HG03439 (cell line): ENCODE measurements around the gene AP5Z1.
"Not testable (repeated sequence)": the region's sequence is repeated elsewhere in the genome, so short reads cannot be mapped to it uniquely, and the experiment has no call there.

Experiments
- ATAC-seq: cut with Tn5 transposase; IDR thresholded peaks from one replicate; pipeline ENCODE4 v1.9.1; 2021; ENCODE audit warnings: mild to moderate bottlenecking, moderate library complexity; ENCODE audit not compliant: unreplicated experiment

AP5Z1 gene

DNA sequence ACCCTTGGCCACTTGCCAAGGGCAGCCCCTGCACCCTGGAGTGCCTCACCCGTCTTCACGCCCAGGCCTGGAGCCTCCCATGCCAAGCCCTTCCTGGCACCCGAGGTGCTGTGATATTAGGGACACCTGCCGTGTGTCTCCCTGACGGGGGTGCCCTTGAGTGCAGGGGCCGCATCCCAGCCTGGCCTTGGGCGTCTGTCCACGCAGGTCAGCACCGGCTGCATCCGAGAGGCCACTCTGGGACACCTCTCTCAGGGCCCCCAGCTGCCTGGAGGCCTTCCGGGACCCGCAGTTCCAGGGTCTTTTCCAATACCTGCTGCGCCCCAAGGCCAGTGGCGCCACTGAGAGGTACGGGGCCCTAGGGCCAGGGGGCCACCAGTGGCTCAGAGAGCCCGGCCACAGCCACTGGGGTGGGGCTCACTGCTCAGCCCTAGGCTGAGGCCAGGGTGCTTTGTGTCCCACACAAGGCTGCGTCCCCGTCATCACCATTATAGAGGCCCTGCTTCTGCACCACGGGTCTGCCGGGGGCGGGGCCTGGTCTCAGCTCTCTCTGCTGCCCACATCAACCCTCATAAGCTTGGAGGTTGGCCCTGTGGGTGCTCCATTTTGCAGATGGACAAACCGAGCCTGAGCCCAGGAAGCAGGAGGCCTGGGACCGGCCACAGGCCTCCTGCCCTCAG, 12.7 kb downstream of the AP5Z1 start:
- no peak for ATAC-seq

DNA sequence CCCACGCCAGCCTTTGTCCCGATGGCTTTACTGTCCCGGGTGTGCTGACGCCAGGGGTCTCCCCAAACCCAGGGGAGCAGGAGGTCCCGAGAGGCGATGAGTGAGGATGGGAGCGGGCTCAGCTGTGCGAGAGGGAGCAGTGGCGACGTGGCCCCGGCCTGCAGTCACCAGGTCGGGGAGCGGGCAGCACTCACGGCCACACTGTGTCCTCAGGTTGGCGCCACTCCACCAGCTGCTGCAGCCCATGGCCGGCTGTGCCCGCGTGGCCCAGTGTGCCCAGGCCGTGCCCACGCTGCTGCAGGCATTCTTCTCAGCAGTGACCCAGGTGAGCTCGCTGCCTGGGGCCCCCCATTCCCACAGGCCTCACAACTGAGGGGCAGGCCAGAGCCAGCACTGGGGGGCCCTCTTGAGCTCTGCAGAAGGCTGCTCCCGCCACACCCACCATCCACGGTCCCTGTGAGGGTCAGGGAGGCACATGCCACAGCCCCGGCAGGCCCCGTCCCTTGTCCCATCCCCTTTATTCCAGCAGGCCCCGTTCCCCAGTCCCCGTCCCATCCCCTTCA, 13.3 kb downstream of the AP5Z1 start:
- ATAC-seq = no peak

DNA sequence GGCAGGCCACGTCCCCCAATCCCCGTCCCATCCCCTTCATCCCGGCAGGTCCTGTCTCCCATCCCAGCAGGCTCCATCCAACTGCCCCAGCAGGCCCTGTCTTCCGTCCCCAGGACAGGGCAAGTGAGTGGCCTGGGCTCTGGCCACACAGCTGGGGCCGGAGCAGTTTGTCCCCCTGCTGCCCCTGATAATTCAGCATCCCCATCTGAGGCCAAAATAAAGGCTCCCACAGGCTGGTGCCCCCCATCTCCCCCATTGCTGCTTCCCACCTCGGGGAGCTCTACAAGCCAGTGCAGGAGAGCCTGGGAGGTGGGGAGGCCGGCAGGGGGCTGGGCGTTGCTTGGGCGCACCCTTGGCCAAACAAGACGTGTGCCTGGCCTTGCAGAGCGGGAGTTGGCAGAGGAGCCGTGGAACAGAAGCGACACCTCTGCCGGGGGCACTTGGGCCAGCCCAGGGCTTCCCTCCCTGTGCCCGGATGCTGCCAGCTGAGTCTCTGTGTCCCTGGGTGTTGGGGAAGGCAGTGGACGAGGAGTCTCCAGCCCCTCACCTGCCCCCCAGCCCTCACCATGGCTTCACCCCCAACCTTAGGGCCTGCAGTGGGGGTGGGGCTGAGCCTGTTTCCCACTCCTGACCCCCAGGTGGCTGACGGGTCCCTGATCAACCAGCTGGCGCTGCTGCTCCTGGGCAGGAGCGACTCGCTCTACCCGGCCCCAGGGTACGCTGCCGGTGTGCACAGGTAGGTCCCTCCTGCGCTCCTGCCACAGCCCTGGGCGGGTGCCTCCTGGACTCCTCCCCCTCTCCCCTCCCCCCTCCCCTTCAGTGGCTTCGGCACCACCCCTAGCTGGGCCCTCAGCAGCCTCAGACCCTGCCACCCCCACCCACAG, 14.0 kb downstream of the AP5Z1 start:
- ATAC-seq = no peak

DNA sequence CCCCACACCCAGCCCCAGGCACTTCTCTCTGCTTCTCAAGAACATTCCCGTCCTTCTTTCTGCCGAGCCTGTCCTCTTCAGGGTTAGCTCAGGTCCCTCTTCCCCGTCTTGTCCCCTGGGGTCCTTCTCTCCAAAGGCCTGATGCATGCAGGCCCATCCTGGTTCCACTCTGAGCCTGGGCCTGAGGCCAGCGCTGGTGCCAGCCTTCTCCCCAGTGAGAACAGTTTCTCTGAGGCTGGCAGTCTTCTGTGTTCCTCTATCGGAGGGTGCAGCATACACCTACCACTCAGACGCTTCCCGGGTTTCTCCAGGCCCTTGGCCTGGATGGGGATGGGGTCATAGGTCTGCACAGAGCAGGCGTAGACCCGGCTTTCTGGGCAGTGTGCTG, 14.6 kb downstream of the AP5Z1 start:
- ATAC-seq = no peak

DNA sequence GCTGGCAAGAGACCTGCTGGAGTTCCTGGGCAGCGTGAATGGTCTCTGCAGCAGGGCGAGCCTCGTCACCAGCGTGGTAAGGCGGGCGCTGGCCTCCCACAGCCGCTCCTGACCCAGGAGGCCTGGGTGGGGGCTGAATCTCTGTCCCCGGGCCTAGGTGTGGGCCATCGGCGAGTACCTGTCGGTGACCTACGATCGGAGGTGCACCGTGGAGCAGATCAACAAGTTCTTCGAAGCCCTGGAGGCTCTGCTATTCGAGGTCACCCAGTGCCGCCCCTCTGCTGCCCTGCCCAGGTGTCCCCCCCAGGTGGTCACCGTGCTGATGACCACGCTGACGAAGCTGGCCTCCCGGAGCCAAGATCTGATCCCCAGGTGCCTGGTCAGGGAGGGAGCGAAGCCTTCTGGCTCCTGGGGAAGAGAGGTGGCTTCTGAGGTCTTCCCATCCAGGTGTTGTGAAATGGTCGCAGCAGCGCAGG, 15.1 kb downstream of the AP5Z1 start:
- no peak for ATAC-seq

DNA sequence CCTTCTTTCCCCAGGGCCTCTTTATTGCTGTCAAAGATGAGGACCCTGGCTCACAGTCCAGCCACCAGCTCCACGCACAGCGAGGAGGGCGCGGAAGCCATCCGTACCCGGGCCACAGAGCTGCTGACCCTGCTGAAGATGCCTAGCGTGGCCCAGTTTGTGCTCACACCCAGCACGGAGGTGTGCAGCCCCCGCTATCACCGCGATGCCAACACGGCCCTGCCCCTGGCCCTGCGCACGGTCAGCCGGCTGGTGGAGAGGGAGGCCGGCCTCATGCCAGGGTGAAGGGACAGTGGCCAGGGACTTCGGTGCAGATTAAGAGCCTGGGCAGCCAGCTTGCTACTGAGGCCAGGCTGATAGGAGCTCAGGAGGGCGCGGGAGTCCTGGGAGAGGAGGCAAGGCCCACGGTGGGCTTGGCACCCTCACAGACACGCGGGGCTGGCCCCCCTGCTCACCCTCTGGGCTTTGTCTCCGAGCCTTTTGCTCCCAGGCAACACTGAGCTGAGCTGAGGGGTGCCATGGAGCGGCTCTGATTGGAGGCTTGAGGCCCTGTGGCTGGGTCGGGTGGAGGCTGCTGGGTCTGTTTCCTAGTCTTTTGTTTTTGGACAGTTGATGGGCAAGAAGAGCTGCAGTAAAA, 15.8 kb downstream of the AP5Z1 start:
- ATAC-seq = no peak

DNA sequence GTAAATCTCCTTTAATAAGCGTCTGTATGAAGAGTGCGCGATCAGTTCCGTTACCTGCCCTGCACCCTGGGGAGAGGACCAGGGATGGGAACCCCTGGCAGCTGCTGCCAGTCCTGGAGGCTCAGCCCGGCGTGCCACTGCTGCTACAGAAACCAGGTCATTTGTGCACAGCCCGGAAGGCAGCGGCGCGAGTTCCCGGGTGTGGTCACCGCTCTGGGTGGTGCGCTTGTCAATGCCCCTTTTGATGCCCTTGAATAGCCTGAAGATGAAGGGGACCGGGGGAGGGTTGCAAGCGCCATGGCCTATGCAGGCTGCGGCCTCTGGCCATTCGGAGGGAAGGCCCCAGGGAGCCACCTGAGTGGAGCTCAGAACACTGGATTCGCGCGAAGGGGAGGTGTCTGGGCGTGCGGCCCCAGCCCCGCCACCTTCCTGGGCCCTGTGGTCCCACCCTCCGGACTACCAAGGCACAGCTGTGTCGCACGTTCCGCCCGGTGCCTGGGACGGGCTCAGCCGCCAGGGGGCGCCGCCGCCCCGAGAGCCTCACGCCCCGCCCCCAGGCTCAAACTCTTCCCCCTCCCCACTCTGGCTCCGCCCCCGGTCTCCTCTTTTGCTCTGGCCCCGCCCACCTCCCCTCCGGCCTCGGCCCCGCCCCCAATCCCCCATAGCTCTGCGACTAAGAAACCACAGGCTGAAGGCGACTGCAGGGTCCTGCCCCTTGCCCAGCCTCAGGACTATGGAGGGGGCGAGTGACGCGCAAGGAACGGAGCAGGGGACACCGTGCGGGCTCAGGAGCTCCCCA, 16.5 kb downstream of the AP5Z1 start:
- no peak for ATAC-seq

DNA sequence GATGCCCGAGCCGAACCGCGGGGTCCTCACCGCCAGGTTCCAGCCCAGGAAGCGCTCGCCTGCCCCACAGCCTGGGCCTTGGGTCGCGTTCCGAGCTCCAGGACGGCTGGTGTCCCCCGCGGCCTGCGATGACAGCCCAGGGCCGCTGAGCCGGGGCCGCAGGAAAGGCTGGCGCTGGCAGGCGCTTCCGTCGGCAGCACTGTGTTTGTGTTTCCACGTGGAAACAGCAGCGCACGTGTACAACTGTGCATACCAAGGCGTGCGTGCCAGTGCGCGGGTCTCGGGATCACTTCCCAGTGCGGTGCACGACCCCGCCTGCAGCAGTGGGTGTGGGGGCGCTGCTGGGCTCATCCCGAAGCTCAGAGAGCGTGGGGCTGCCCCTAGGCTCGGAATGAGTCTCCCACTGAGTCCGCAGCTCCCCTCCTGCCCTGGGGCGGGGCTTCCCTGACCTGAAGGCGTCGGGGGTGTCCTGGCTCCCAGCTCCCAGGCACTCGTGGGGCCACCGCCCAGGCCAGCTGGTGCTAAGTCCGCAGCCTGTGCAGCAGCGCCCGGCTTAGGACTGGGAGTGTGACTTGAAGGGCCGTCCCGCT, 17.2 kb downstream of the AP5Z1 start:
- ATAC-seq = no peak

DNA sequence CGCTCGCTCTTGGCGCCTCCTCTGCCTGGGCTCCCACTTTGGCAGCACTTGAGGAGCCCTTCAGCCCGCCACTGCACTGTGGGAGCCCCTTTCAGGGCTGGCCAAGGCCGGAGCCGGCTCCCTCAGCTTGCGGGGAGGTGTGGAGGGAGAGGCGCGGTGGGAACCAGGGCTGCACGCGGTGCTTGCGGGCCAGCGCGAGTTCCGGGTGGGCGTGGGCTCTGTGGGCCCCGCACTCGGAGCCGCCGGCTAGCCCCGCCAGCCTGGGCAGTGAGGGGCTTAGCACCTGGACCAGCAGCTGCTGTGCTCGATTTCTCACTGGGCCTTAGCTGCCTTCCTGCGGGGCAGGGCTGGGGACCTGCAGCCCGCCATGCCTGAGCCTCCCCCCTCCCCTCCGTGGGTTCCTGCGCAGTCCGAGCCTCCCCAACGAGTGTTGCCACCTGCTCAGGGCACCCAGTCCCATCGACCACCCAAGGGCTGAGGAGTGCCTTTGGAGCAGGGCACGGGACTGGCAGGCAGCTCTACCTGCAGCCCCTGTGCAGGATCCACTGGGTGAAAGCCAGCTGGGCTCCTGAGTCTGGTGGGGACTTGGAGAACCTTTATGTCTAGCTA, 18.1 kb downstream of the AP5Z1 start:
- ATAC-seq = not testable (repeated sequence)

DNA sequence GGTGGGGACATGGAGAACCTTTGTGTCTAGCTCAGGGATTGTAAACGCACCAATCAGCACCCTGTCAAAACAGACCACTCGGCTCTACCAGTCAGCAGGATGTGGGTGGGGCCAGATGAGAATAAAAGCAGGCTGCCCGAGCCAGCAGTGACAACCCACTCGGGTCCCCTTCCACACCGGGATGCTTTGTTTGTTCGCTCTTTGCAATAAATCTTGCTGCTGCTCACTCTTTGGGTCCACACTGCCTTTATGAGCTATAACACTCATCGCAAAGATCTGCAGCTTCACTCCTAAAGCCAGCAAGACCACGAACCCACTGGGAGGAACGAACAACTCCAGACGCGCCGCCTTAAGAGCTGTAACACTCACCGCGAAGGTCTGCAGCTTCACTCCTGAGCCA, 18.7 kb downstream of the AP5Z1 start:
- not testable (repeated sequence) for ATAC-seq

DNA sequence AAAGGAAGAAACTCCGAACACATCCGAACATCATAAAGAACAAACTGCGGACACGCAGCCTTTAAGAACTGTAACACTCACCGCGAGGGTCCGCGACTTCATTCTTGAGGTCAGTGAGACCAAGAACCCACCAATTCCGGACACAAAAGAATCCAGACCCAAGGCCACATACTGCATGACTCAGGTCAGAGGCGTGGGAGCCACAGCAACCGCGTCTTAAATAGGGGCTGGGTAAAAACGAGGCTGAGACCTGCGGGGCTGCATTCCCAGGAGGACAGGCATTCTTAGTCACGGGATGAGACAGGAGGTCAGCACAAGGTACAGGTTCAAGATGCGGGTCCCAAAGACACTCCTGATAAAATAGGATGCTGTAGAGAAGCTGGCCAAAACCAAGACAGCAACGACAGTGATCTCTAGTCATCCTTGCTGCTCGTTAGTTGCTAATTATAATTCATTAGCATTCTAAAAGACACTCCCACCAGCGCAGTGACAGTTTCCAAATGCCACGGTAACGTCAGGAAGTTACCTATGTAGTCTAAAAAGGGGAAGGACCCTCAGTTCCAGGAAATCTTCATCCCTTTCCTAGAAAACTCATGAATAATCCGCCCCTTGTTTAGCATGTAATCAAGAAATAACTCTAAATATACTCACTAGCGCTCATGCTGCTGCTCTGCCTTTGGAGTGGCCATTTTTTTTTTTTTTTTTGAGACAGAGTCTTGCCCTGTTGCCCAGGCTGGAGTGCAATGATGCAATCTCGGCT, 19.3 kb downstream of the AP5Z1 start:
- ATAC-seq = no peak

DNA sequence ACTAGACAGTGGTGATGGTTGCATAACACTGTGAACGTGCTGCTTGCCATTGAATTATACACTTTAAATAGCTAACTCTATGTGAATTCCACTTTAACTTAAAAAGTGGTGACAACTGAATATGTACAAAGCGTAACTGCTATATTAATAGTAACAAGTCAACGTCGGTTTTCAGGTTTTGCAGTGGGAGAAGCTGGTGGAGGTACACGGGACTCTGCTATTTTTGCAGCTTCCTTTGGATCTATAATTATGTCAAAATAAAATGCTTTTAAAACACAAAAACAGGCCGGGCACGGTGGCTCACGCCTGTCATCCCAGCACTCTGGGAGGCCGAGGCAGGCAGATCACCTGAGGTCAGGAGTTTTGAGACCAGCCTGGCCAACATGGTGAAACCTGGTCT, 21.0 kb downstream of the AP5Z1 start:
- no peak for ATAC-seq

DNA sequence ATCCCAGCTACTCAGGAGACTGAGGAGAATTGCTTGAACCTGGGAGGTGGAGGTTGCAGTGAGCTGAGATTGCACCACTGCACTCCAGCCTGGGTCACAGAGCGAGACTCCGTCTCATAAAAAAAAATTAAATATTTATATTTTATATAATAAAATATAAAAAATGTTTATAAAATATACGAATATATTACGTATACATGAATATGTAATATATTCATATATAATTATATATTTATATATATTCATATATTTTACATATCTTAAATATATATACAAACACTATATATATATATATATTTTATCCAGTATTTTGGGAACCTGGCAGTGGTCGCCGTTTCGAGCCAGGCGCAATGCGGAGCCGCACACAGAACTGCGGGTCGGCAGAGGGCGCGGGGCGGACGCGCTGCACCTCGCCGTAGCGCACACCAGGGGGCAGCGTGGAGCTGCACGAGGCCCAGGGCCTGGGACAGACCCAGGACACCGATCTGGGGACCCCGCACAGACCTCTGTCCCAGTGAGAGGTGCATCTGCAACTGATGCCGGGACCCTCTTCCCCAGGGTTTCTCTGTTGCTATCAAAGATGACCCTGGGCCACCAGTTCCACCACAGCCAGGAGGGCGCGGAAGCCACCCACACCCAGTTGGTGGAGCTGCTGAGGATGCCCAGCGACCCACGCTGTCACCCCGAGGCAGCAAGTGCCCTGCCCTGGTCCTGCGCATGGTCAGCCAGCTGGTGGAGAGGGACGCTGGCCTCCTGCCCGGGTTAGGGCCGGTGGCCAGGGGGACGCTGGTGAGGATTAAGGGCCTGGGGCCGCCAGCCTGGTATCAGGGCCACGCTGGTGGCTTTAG, 22.7 kb downstream of the AP5Z1 start:
- ATAC-seq = no peak

DNA sequence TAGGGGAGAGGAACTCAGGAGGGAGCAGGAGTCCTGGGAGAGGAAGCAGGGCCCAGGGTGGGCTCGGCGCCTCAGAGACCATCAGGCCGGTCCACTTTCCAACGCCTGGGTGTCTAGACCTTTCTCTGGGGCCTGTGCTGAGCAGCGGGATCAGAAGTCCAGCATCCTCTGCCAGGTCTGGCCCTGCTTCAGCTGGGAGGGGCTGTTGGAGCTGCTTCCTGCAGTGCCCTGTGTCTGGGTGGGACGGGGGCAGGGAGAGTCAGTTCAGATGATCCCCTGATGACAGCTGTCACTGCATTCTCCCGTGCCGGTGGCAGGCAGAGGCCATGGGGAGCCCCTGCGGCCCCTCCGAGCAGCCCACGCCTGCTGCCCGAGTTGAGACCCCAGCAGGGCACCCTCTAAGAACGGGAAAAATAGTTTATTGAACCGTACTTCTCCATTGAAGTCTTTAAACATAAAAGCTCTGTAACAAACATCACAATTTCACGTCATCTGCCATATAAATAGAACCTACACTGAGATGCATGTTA, 23.3 kb downstream of the AP5Z1 start:
- ATAC-seq = no peak

DNA sequence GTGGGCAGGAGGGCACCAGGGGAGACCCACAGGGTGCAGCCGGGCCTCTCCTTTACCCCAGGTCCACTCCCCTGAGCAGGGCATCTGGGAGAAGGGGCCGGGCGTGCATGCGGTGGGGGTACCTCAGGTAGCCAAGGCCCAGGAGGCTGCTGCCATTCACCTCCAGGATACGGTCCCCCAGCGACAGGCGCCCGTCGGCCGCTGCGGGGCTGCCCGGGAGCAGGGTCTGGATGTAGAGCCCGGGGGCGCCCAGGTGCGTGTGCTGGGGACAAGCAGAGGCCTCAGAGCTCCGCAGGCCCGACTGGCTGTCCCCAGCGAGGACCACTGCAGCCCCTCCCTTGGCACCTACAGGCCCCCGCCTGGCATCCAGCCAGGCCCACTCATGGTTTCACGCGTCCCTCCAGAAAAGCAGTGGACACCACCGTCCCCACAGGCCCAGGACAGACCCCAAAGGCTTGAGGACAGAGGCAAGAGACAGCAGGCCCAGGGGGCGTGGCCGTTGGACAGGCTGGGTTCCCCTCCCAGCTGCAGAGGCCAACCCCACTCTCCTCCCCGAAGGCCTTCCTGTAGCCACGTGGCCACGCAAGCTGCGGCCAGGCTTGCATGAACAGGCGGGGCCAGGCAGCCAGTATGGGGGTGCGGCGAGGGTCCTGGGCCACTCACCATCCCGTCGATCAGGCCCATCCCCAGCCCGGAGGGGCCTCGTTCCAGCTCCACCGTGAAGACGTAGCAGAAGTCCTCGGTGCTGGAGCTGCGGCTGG, 24.3 kb downstream of the AP5Z1 start:
- ATAC-seq = no peak

DNA sequence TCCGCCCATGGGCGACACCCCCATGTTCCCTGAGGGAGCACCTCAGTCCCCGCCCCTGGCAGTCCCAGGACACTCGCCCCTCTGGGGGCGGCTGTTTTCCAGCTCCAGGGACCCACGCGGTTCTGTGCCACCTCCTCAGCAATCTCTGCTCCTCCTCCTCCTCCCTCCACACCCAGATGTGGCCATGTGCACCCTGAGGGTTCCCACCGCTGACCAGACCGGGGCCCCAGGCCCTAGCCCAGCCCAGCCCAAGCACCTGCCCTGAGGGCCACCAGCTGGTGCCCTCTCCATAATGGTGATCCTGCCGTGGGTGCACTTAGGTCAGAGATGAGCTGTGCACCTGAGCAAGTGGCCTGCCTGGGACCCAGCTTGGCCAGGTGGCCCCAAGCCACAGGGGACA, 25.1 kb downstream of the AP5Z1 start:
- no peak for ATAC-seq
